HCT116 (cell line): ENCODE results near the gene SLC22A5. TPM values are rescaled to one million over a fixed set of nuclear protein-coding genes. Genes with fewer than 3 reads are reported as not detected.

Experiments
- ATAC-seq: fragments of 200-7000 bp; cut with Tn5 transposase; 2 replicates; pipeline ENCODE4 v1.9.1; 2020; ENCODE audit warnings: mild to moderate bottlenecking, moderate library complexity
- BruUV-seq: library from RNA; stranded (reverse); fragments of 400-500 nt; replicated peaks from 2 replicates; lab custom pipeline; 2021; lab: Mats Ljungman, UMichigan
- CTCF ChIA-PET: fragments of 300-600 bp; sonication (Branson Sonifier 250); formaldehyde crosslinking; loops from one replicate; lab custom pipeline; 2021; ENCODE audit warnings: antibody characterized with exemption; lab: Charles Lee
- POLR2A ChIA-PET: fragments of 300-600, 350-600 bp; sonication (Branson Sonifier 250); formaldehyde crosslinking; loops from one replicate; lab custom pipeline; 2021; ENCODE audit warnings: antibody characterized with exemption; lab: Charles Lee
- RAD21 ChIA-PET, 2 experiments: fragments of 300-600 bp; sonication (Branson Sonifier 250); formaldehyde crosslinking; loops; one replicate each; lab custom pipeline; 2023; ENCODE audit warnings: low total read pairs in 2 of 2; ENCODE audit not compliant: uncharacterized antibody in 2 of 2, unreplicated experiment in 2 of 2, low non-redundant PET in 1 of 2; lab: Charles Lee
- DNase-seq: peaks from one replicate; pipeline ENCODE4 v3.0.0-alpha.2; 2010; ENCODE audit warnings: low read depth, low spot score
- H2AFZ ChIP-seq: fragments of 200-600 bp; shearing (Covaris generic), sonication (generic); 2 replicates; pipeline ENCODE4 v1.6.1; 2017; ENCODE audit warnings: low read depth, mixed run types, mixed read lengths, antibody characterized with exemption, low read length; ENCODE audit not compliant: poor library complexity, severe bottlenecking
- H3K27ac ChIP-seq: 2 replicates; pipeline ENCODE4 v1.5.1; 2012; ENCODE audit warnings: low read depth, low read length
- H3K27me3 ChIP-seq: fragments of 200-600 bp; sonication (generic); 2 replicates; pipeline ENCODE4 v1.6.1; 2016; ENCODE audit warnings: mixed run types, low read length, mixed read lengths; ENCODE audit not compliant: insufficient read depth
- H3K36me3 ChIP-seq, 2 experiments: fragments of 200-500 bp in 1 of 2; fragments of 200-600 bp in 1 of 2; sonication (Bioruptor generic) in 1 of 2; sonication (generic) in 1 of 2; 2 replicates each; pipeline versions ENCODE4 v1.5.1 to v1.6.1; 2014 to 2016; ENCODE audit warnings: low read length in 2 of 2, inconsistent platforms in 1 of 2, mixed read lengths in 1 of 2, mixed run types in 1 of 2; ENCODE audit not compliant: insufficient read depth in 2 of 2, control insufficient read depth in 1 of 2
- H3K4me1 ChIP-seq, 2 experiments: fragments of 200-600 bp in 1 of 2; sonication (generic) in 1 of 2; 2 replicates each; pipeline versions ENCODE4 v1.5.1 to v1.6.1; 2012 to 2017; ENCODE audit warnings: low read length in 2 of 2, inconsistent platforms in 1 of 2, mild to moderate bottlenecking in 1 of 2, mixed read lengths in 1 of 2, mixed run types in 1 of 2, moderate library complexity in 1 of 2; ENCODE audit not compliant: insufficient read depth in 2 of 2, control insufficient read depth in 1 of 2
- H3K4me2 ChIP-seq: fragments of 200-600 bp; sonication (generic); 2 replicates; pipeline ENCODE4 v1.6.1; 2017; ENCODE audit warnings: mixed run types, low read length, mixed read lengths
- H3K4me3 ChIP-seq, 2 experiments: fragments of 200-600 bp in 1 of 2; sonication (generic) in 1 of 2; replicated peaks in 1 of 2; 2 replicates each; pipeline ENCODE4 v1.5.1; 2011 to 2016; ENCODE audit warnings: low read length in 2 of 2, control low read depth in 1 of 2, low read depth in 1 of 2, mild to moderate bottlenecking in 1 of 2, mixed read lengths in 1 of 2, mixed run types in 1 of 2
- H3K79me2 ChIP-seq: fragments of 200-600 bp; sonication (generic); 2 replicates; pipeline ENCODE4 v1.6.1; 2017; ENCODE audit warnings: mild to moderate bottlenecking, mixed run types, low read length, moderate library complexity, mixed read lengths; ENCODE audit not compliant: insufficient read depth
- H3K9ac ChIP-seq: fragments of 200-600 bp; sonication (generic); 2 replicates; pipeline ENCODE4 v1.6.1; 2016; ENCODE audit warnings: low read length, mixed read lengths
- H3K9me2 ChIP-seq: fragments of 200-600 bp; sonication (generic), shearing (Covaris generic); 2 replicates; pipeline ENCODE4 v1.6.1; 2017; ENCODE audit warnings: mixed run types, mild to moderate bottlenecking, moderate library complexity; ENCODE audit not compliant: insufficient read depth
- H3K9me3 ChIP-seq, 2 experiments: fragments of 200-500 bp in 1 of 2; fragments of 200-600 bp in 1 of 2; sonication (Bioruptor generic) in 1 of 2; sonication (generic) in 1 of 2; 2 replicates each; pipeline ENCODE4 v1.6.1; 2014 to 2017; ENCODE audit warnings: low read length in 2 of 2, mixed read lengths in 2 of 2, inconsistent platforms in 1 of 2, low read depth in 1 of 2, mild to moderate bottlenecking in 1 of 2, mixed run types in 1 of 2, moderate library complexity in 1 of 2; ENCODE audit not compliant: control insufficient read depth in 1 of 2, insufficient read depth in 1 of 2
- H4K20me1 ChIP-seq: fragments of 200-600 bp; sonication (generic), shearing (Covaris generic); 2 replicates; pipeline ENCODE4 v1.6.1; 2017; ENCODE audit warnings: mixed run types, mild to moderate bottlenecking, moderate library complexity; ENCODE audit not compliant: insufficient read depth
- ATF3 ChIP-seq: IDR thresholded peaks from 2 replicates; pipeline ENCODE4 v1.6.1; 2012
- CBX3 ChIP-seq: IDR thresholded peaks from 2 replicates; pipeline ENCODE4 v1.6.1; 2012; ENCODE audit warnings: low read depth
- CEBPB ChIP-seq: IDR thresholded peaks from 2 replicates; pipeline ENCODE4 v1.6.1; 2012; ENCODE audit warnings: low read depth
- CTCF ChIP-seq, 3 experiments: fragments of 200-600 bp in 1 of 3; sonication (generic) in 1 of 3; IDR thresholded peaks in 2 of 3; conservative IDR thresholded peaks in 1 of 3; 2 replicates each; pipeline ENCODE4 v1.5.1; 2012 to 2017; ENCODE audit warnings: low read depth in 2 of 3, low read length in 2 of 3, antibody characterized with exemption in 1 of 3, borderline replicate concordance in 1 of 3, control low read depth in 1 of 3, mild to moderate bottlenecking in 1 of 3, mixed read lengths in 1 of 3, mixed run types in 1 of 3, moderate library complexity in 1 of 3; ENCODE audit not compliant: insufficient read depth in 1 of 3
- EGR1 ChIP-seq: IDR thresholded peaks from 2 replicates; pipeline ENCODE4 v1.6.1; 2012; ENCODE audit warnings: low read depth
- ELF1 ChIP-seq: IDR thresholded peaks from 2 replicates; pipeline ENCODE4 v1.6.1; 2012; ENCODE audit warnings: low read depth, borderline replicate concordance
- EZH2 ChIP-seq: fragments of 200-600 bp; sonication (generic); IDR thresholded peaks from 2 replicates; pipeline ENCODE4 v1.6.1; 2017; ENCODE audit warnings: antibody characterized with exemption, mixed run types
- FOSL1 ChIP-seq: IDR thresholded peaks from 2 replicates; pipeline ENCODE4 v1.6.1; 2012; ENCODE audit warnings: low read depth
- JUND ChIP-seq: IDR thresholded peaks from 2 replicates; pipeline ENCODE4 v1.6.1; 2012
- MAX ChIP-seq: IDR thresholded peaks from 2 replicates; pipeline ENCODE4 v1.6.1; 2012
- POLR2A ChIP-seq: IDR thresholded peaks from 2 replicates; pipeline ENCODE4 v1.7.0; 2011; ENCODE audit warnings: borderline replicate concordance; ENCODE audit not compliant: insufficient read depth, insufficient read length; ENCODE audit errors: extremely low read depth
- POLR2AphosphoS5 ChIP-seq: IDR thresholded peaks from 2 replicates; pipeline ENCODE4 v1.6.1; 2011; ENCODE audit warnings: mild to moderate bottlenecking, low read depth, low read length, moderate library complexity
- RAD21 ChIP-seq: IDR thresholded peaks from 2 replicates; pipeline ENCODE4 v1.6.1; 2012; ENCODE audit warnings: low read depth, mild to moderate bottlenecking
- REST ChIP-seq: IDR thresholded peaks from 2 replicates; pipeline ENCODE4 v1.6.1; 2012; ENCODE audit warnings: low read depth
- SIN3A ChIP-seq: IDR thresholded peaks from 2 replicates; pipeline ENCODE4 v1.6.1; 2012; ENCODE audit warnings: low read depth
- SP1 ChIP-seq: IDR thresholded peaks from 2 replicates; pipeline ENCODE4 v1.6.1; 2012; ENCODE audit warnings: low read depth
- SRF ChIP-seq: IDR thresholded peaks from 2 replicates; pipeline ENCODE4 v1.6.1; 2012; ENCODE audit warnings: low read depth
- TCF7L2 ChIP-seq: IDR thresholded peaks from 2 replicates; pipeline ENCODE4 v1.7.0; 2011; ENCODE audit warnings: borderline replicate concordance, inconsistent platforms; ENCODE audit not compliant: insufficient read depth, insufficient read length; ENCODE audit errors: extremely low read depth
- ZBTB33 ChIP-seq: IDR thresholded peaks from 2 replicates; pipeline ENCODE4 v1.6.1; 2011; ENCODE audit warnings: mild to moderate bottlenecking, low read length, moderate library complexity; ENCODE audit not compliant: insufficient replicate concordance; ENCODE audit errors: extremely low read depth
- intact Hi-C: fragments of 100-400 bp; cut with micrococcal nuclease; formaldehyde crosslinking; loops from 2 replicates; pipeline ENCODE4 v1.10.0; 2022
- total RNA-seq: library from RNA; stranded (reverse); gene quantifications from one replicate; pipeline ENCODE4 v1.2.1, GENCODE V29; 2021; ENCODE audit not compliant: unreplicated experiment

SLC22A5 gene
- total RNA-seq, 1 experiment from 2014 or later: 9.9 TPM

- intact Hi-C loops: no loop called here
- ATAC-seq: no peak
- CTCF ChIA-PET: no interaction called here
Observed at GRCh38 chr5:132435447-132435846, 65.9 kb downstream of the SLC22A5 start.

More at GRCh38 chr5:132435447-132435846, 65.9 kb downstream of the SLC22A5 start:
- Histone ChIP-seq H3K4me2 (no peak overlapping the region), H2AFZ (no peak overlapping the region), H3K79me2 (no peaks in the 10 kb centered on the region), H3K9me2 (no peaks in the 10 kb centered on the region), H3K9ac (no peak overlapping the region), H3K4me3 (no peak overlapping the region), H3K4me1 (peaks cover 4 to 15% of the 10 kb centered on the region in 2 experiments; a peak in 2 of 4 replicates), H3K36me3 (no peaks in the 10 kb centered on the region), H4K20me1 (no peaks in the 10 kb centered on the region), H3K27me3 (no peaks in the 10 kb centered on the region), H3K9me3 (no peaks in the 10 kb centered on the region), H3K27ac (no peak overlapping the region)
- POLR2A ChIA-PET: interaction anchor here (2.3 kb wide), 1 partner anchor 8 kb away, joined by 7 read pairs; no protein-coding TSS in a partner anchor
- RAD21 ChIA-PET: no interaction called here
- no peak for DNase-seq
- TF ChIP-seq SRF: no peak
- no peak for TF ChIP-seq MAX
- TF ChIP-seq ZBTB33: no peak
- TF ChIP-seq SIN3A: no peak
- no peak for TF ChIP-seq JUND
- TF ChIP-seq ELF1: no peak
- no peak for TF ChIP-seq EGR1
- TF ChIP-seq EZH2: no peak
- TF ChIP-seq ATF3: no peak
- TF ChIP-seq POLR2AphosphoS5: no peak
- TF ChIP-seq SP1: no peak
- TF ChIP-seq REST: no peak
- TF ChIP-seq CEBPB: no peak
- TF ChIP-seq RAD21: no peak
- no peak for TF ChIP-seq CTCF (IDR thresholded peaks at IDR 0.05 in 2 of 3, conservative IDR thresholded peaks at IDR 0.05 in 1 of 3; ENCODE audit: borderline replicate concordance in 1 of 3, insufficient read depth in 1 of 3, low read depth in 2 of 3, low read length in 2 of 3)
- no peak for TF ChIP-seq FOSL1
- TF ChIP-seq POLR2A: no peak
- TF ChIP-seq CBX3: no peak
- no peak for TF ChIP-seq TCF7L2
- BruUV-seq: no TSS peak
